ENCODE data around the gene HEPHL1. TPM values are rescaled to one million over a fixed set of nuclear protein-coding genes. Genes with fewer than 3 reads are reported as not detected.

HEPHL1 gene
- total and polyA plus RNA-seq, 2 experiments from 2014 or later: 0.07 to 0.21 TPM

- Histone ChIP-seq H3K27ac (ENCODE audit: low read depth) (no peak overlapping the region), H3K79me2 (replicated peaks; ENCODE audit: insufficient read depth) (no peaks in the 10 kb centered on the region), H3K4me2 (no peak overlapping the region), H3K27me3 (ENCODE audit: insufficient read depth) (no peaks in the 10 kb centered on the region), H3K36me3 (ENCODE audit: insufficient read depth) (no peaks in the 10 kb centered on the region; the same call in 1 of the 2 replicates), H4K20me1 (replicated peaks; ENCODE audit: insufficient read depth) (no peaks in the 10 kb centered on the region), H3K9me2 (ENCODE audit: insufficient read depth) (peaks cover 15% of the 10 kb centered on the region), H3K4me3 (no peak overlapping the region), H3F3A (replicated peaks; ENCODE audit: low read depth) (no peaks in the 10 kb centered on the region), H2AFZ (no peak overlapping the region), H3K4me1 (ENCODE audit: insufficient read depth) (no peaks in the 10 kb centered on the region; the same call in 1 of the 2 replicates)
- DNase-seq (ENCODE audit: low spot score): no peak
- Mint-ChIP-seq H3K9me3 (peaks cover 9% of the 10 kb centered on the region; the same call in 1 of the 3 replicates), H3K36me3 (ENCODE audit: low read depth) (0 out of 3 replicates have a peak, but pooled peaks cover 3% of the 10 kb centered on the region), H3K27ac (no peak overlapping the region), H3K4me1 (no peaks in the 10 kb centered on the region), H3K4me3 (no peak overlapping the region), H3K27me3 (ENCODE audit: insufficient read depth, low read depth, poor library complexity) (no peaks in the 10 kb centered on the region)
- no peak for ATAC-seq
- TF ChIP-seq STAT1 (IDR thresholded peaks at IDR 0.05; ENCODE audit: unreplicated experiment) (no peak), REST (IDR thresholded peaks at IDR 0.05; ENCODE audit: unreplicated experiment) (no peak), EZH2phosphoT487 (IDR thresholded peaks at IDR 0.05; ENCODE audit: unreplicated experiment) (no peak), ZNF462 (CRISPR knock-in tag; IDR thresholded peaks at IDR 0.05) (no peak), ZNF114 (CRISPR knock-in tag; IDR thresholded peaks at IDR 0.05) (no peak), NANOG (IDR thresholded peaks at IDR 0.05; ENCODE audit: borderline replicate concordance) (no peak), POLR2AphosphoS5 (IDR thresholded peaks at IDR 0.05; ENCODE audit: low read depth) (no peak), CREB1 (CRISPR knock-in tag; IDR thresholded peaks at IDR 0.05; ENCODE audit: low read depth) (no peak), ZNF331 (CRISPR knock-in tag; IDR thresholded peaks at IDR 0.05; ENCODE audit: low read depth) (no peak), EZH2 (IDR thresholded peaks at IDR 0.05; ENCODE audit: low read depth, unreplicated experiment) (no peak), ETS1 (IDR thresholded peaks at IDR 0.05) (no peak), CTCF (conservative IDR thresholded peaks at IDR 0.05; ENCODE audit: low read depth in 2 of 2) (no peak), JUNB (IDR thresholded peaks at IDR 0.05; ENCODE audit: unreplicated experiment) (no peak)
Measured at GRCh38 chr11:94027210-94027609, 6.1 kb downstream of the HEPHL1 start.
